ENCODE measurements around the gene SLC37A4.

DNA sequence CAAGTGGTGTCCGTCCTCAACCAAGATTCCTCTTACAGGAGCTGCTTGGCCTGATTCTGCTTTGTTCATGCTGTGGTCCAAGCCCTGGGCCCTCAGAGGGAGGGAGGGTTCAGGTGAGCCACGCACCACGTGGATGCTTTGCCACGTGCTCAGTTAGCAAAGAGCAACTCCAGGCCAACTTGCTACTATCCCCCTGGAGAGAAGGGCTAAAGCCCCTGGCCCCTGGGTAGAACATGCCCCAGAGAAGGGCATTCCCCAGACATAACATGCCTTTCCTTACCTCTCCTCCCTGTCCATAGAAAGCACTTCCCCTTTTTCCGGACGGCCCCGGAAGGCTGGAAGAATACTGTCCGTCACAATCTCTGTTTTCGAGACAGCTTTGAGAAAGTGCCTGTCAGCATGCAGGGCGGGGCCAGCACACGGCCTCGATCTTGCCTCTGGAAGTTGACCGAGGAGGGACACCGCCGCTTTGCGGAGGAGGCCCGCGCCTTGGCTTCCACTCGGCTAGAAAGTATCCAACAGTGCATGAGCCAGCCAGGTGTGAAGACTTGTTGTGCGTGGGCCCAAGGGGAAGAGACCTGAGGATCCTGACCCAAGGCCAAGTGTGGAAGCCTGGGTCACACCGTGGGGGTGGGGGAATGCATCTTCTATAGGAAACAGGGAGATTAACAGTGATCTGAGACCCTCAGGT lies 50.3 kb downstream of the SLC37A4 start:
- TF ChIP-seq TEAD4 (IDR thresholded peaks at IDR 0.05) = no peak
- no peak for TF ChIP-seq RAD21 (IDR thresholded peaks at IDR 0.05; ENCODE audit: low read depth)
- no peak for TF ChIP-seq TCF12 (IDR thresholded peaks at IDR 0.05; ENCODE audit: low read depth)
- TF ChIP-seq EGR1 (IDR thresholded peaks at IDR 0.05) = no peak
- TF ChIP-seq, protein P1, sequence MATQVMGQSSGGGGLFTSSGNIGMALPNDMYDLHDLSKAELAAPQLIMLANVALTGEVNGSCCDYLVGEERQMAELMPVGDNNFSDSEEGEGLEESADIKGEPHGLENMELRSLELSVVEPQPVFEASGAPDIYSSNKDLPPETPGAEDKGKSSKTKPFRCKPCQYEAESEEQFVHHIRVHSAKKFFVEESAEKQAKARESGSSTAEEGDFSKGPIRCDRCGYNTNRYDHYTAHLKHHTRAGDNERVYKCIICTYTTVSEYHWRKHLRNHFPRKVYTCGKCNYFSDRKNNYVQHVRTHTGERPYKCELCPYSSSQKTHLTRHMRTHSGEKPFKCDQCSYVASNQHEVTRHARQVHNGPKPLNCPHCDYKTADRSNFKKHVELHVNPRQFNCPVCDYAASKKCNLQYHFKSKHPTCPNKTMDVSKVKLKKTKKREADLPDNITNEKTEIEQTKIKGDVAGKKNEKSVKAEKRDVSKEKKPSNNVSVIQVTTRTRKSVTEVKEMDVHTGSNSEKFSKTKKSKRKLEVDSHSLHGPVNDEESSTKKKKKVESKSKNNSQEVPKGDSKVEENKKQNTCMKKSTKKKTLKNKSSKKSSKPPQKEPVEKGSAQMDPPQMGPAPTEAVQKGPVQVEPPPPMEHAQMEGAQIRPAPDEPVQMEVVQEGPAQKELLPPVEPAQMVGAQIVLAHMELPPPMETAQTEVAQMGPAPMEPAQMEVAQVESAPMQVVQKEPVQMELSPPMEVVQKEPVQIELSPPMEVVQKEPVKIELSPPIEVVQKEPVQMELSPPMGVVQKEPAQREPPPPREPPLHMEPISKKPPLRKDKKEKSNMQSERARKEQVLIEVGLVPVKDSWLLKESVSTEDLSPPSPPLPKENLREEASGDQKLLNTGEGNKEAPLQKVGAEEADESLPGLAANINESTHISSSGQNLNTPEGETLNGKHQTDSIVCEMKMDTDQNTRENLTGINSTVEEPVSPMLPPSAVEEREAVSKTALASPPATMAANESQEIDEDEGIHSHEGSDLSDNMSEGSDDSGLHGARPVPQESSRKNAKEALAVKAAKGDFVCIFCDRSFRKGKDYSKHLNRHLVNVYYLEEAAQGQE (IDR thresholded peaks at IDR 0.05; ENCODE audit: low read depth) = no peak
- no peak for TF ChIP-seq FOXM1 (IDR thresholded peaks at IDR 0.05; ENCODE audit: borderline replicate concordance, low read depth)
- no peak for TF ChIP-seq EP300 (IDR thresholded peaks at IDR 0.05; ENCODE audit: borderline replicate concordance)
- TF ChIP-seq TAF1 (IDR thresholded peaks at IDR 0.05; ENCODE audit: low read depth) = no peak
- no peak for TF ChIP-seq NFIC (IDR thresholded peaks at IDR 0.05)
- TF ChIP-seq, protein P2, sequence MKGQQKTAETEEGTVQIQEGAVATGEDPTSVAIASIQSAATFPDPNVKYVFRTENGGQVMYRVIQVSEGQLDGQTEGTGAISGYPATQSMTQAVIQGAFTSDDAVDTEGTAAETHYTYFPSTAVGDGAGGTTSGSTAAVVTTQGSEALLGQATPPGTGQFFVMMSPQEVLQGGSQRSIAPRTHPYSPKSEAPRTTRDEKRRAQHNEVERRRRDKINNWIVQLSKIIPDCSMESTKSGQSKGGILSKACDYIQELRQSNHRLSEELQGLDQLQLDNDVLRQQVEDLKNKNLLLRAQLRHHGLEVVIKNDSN (IDR thresholded peaks at IDR 0.05) = no peak
- no peak for TF ChIP-seq CEBPB (IDR thresholded peaks at IDR 0.05)
- TF ChIP-seq CREB1 (IDR thresholded peaks at IDR 0.05; ENCODE audit: low read depth) = no peak
